Epithelial cell of umbilical artery (primary cell): Measurements from ENCODE around the gene TMEM232. TPM values are rescaled to one million over a fixed set of nuclear protein-coding genes. Genes with fewer than 3 reads are reported as not detected.

Source experiments
- total RNA-seq: library from RNA; depleted of rRNA; stranded (reverse); fragments of >200 nt; gene quantifications from 2 replicates; pipeline ENCODE4 v1.2.3, GENCODE V29; 2014

Gene TMEM232
- total RNA-seq = 1.3 and 1.5 TPM in 2 replicates

GRCh38 chr5:110726249-110727024 lies at the start of gene TMEM232:
Gene TMEM232 (minus strand): TSS chr5:110726671. CDS start chr5:110667352, 59,319 bp downstream.

GRCh38 chr5:110738812-110739651 lies 12.6 kb upstream of the TMEM232 start, which contains the start of gene SLC25A46:
Gene SLC25A46 (plus strand): TSS chr5:110739007. CDS start chr5:110739120, 113 bp downstream.

Other genes starting within 250 kb of the TMEM232 start
- gene SLC25A46, start 12.3 kb upstream of the TMEM232 start, total RNA-seq = 71.8 and 103 TPM in 2 replicates